T-helper 1 cell treated with Interleukin-12 subunit alpha and Interleukin-12 subunit beta and Interleukin-4 antibody, amounts not matched to agents 30 μg/mL and 1 μg/mL, for 36 hours (primary cell): ENCODE data around the gene FYB2.
"Not testable (repeated sequence)": the region's sequence is repeated elsewhere in the genome, so short reads cannot be mapped to it uniquely, and the experiment has no call there.

Experiments
- H3K27ac Mint-ChIP-seq: one replicate; pipeline ENCODE4 v1.8.0; 2021; ENCODE audit warnings: mild to moderate bottlenecking, mixed read lengths
- H3K27me3 Mint-ChIP-seq: one replicate; pipeline ENCODE4 v1.8.0; 2021; ENCODE audit warnings: low read depth, mixed read lengths
- H3K36me3 Mint-ChIP-seq: one replicate; pipeline ENCODE4 v1.8.0; 2021; ENCODE audit warnings: low read depth, mixed read lengths
- H3K4me1 Mint-ChIP-seq: one replicate; pipeline ENCODE4 v1.8.0; 2021; ENCODE audit warnings: low read depth, mixed read lengths
- H3K4me3 Mint-ChIP-seq: one replicate; pipeline ENCODE4 v1.8.0; 2021; ENCODE audit warnings: mild to moderate bottlenecking, moderate library complexity, mixed read lengths
- H3K9me3 Mint-ChIP-seq: one replicate; pipeline ENCODE4 v1.8.0; 2021; ENCODE audit warnings: mixed read lengths

Gene FYB2

GRCh38 chr1:56795870-56796269 lies 23.3 kb downstream of the FYB2 start:
- H3K27me3 Mint-ChIP-seq = no peaks in the 10 kb centered on the region

GRCh38 chr1:56790036-56790435 lies 29.2 kb downstream of the FYB2 start:
- Mint-ChIP-seq H3K36me3 (no peaks in the 10 kb centered on the region), H3K27me3 (no peaks in the 10 kb centered on the region), H3K9me3 (peaks cover 3% of the 10 kb centered on the region), H3K4me1 (no peaks in the 10 kb centered on the region), H3K4me3 (no peak overlapping the region), H3K27ac (no peak overlapping the region)

More at GRCh38 chr1:56795870-56796269, 23.3 kb downstream of the FYB2 start:
- Mint-ChIP-seq H3K36me3 (no peaks in the 10 kb centered on the region), H3K4me1 (no peaks in the 10 kb centered on the region), H3K9me3 (no peaks in the 10 kb centered on the region), H3K4me3 (no peak overlapping the region), H3K27ac (no peak overlapping the region)

GRCh38 chr1:56788588-56788987 lies 30.6 kb downstream of the FYB2 start:
- Mint-ChIP-seq H3K27ac (no peak overlapping the region), H3K27me3 (no peaks in the 10 kb centered on the region), H3K36me3 (no peaks in the 10 kb centered on the region), H3K4me3 (no peak overlapping the region), H3K9me3 (peaks cover 3% of the 10 kb centered on the region), H3K4me1 (no peaks in the 10 kb centered on the region)

- Mint-ChIP-seq H3K36me3 (no peaks in the 10 kb centered on the region), H3K4me1 (no peaks in the 10 kb centered on the region), H3K27me3 (no peaks in the 10 kb centered on the region), H3K9me3 (peaks cover 3% of the 10 kb centered on the region), H3K4me3 (no peak overlapping the region), H3K27ac (no peak overlapping the region)
These were observed 31.1 kb downstream of the FYB2 start for GRCh38 chr1:56788102-56788501.

GRCh38 chr1:56787330-56787729 lies 31.9 kb downstream of the FYB2 start:
- no peaks in the 10 kb centered on the region for H3K36me3 Mint-ChIP-seq
- H3K4me3 Mint-ChIP-seq = no peak overlapping the region
- no peaks in the 10 kb centered on the region for H3K27me3 Mint-ChIP-seq
- peaks cover 3% of the 10 kb centered on the region for H3K9me3 Mint-ChIP-seq
- no peaks in the 10 kb centered on the region for H3K4me1 Mint-ChIP-seq
- H3K27ac Mint-ChIP-seq = no peak overlapping the region

GRCh38 chr1:56782773-56783172 lies 36.4 kb downstream of the FYB2 start:
- Mint-ChIP-seq H3K27ac (no peak overlapping the region), H3K4me1 (no peaks in the 10 kb centered on the region), H3K36me3 (no peaks in the 10 kb centered on the region), H3K4me3 (no peak overlapping the region), H3K27me3 (no peaks in the 10 kb centered on the region), H3K9me3 (peaks cover 3% of the 10 kb centered on the region)

- Mint-ChIP-seq H3K27ac (no peak overlapping the region), H3K36me3 (no peaks in the 10 kb centered on the region), H3K4me3 (no peak overlapping the region), H3K9me3 (peaks cover 3% of the 10 kb centered on the region), H3K27me3 (no peaks in the 10 kb centered on the region), H3K4me1 (no peaks in the 10 kb centered on the region)
These were observed 38.4 kb downstream of the FYB2 start for GRCh38 chr1:56780826-56781225.

- Mint-ChIP-seq H3K4me3 (no peak overlapping the region), H3K27ac (no peak overlapping the region), H3K9me3 (no peaks in the 10 kb centered on the region), H3K4me1 (no peaks in the 10 kb centered on the region), H3K27me3 (no peaks in the 10 kb centered on the region), H3K36me3 (no peaks in the 10 kb centered on the region)
These were observed 39.0 kb downstream of the FYB2 start for GRCh38 chr1:56780128-56780750.

- Mint-ChIP-seq H3K27ac (no peak overlapping the region), H3K4me1 (no peaks in the 10 kb centered on the region), H3K36me3 (no peaks in the 10 kb centered on the region), H3K9me3 (no peaks in the 10 kb centered on the region), H3K27me3 (no peaks in the 10 kb centered on the region), H3K4me3 (no peak overlapping the region)
These were observed 41.2 kb downstream of the FYB2 start for GRCh38 chr1:56777972-56778371.

- H3K27me3 Mint-ChIP-seq, H3K4me3 Mint-ChIP-seq, H3K9me3 Mint-ChIP-seq, H3K4me1 Mint-ChIP-seq, H3K36me3 Mint-ChIP-seq, H3K27ac Mint-ChIP-seq: not testable (repeated sequence)
These were observed 44.5 kb downstream of the FYB2 start for GRCh38 chr1:56774732-56775131.

- Mint-ChIP-seq H3K9me3 (no peaks in the 10 kb centered on the region), H3K27ac (no peak overlapping the region), H3K4me1 (no peaks in the 10 kb centered on the region), H3K4me3 (peak overlapping the region; percentile 23), H3K27me3 (peaks cover 7% of the 10 kb centered on the region), H3K36me3 (no peaks in the 10 kb centered on the region)
These were observed 45.1 kb downstream of the FYB2 start for GRCh38 chr1:56774067-56774609.

GRCh38 chr1:56773341-56774066 lies 45.7 kb downstream of the FYB2 start:
- Mint-ChIP-seq H3K4me1 (no peaks in the 10 kb centered on the region), H3K9me3 (no peaks in the 10 kb centered on the region), H3K27ac (no peak overlapping the region), H3K36me3 (no peaks in the 10 kb centered on the region), H3K4me3 (no peak overlapping the region), H3K27me3 (peaks cover 7% of the 10 kb centered on the region)

GRCh38 chr1:56771717-56772116 lies 47.5 kb downstream of the FYB2 start:
- peaks cover 7% of the 10 kb centered on the region for H3K27me3 Mint-ChIP-seq
- H3K4me1 Mint-ChIP-seq = no peaks in the 10 kb centered on the region
- no peak overlapping the region for H3K4me3 Mint-ChIP-seq
- H3K9me3 Mint-ChIP-seq = no peaks in the 10 kb centered on the region
- no peaks in the 10 kb centered on the region for H3K36me3 Mint-ChIP-seq
- no peak overlapping the region for H3K27ac Mint-ChIP-seq

GRCh38 chr1:56758794-56759193 lies 60.4 kb downstream of the FYB2 start:
- H3K36me3 Mint-ChIP-seq = no peaks in the 10 kb centered on the region
- no peak overlapping the region for H3K27ac Mint-ChIP-seq
- no peaks in the 10 kb centered on the region for H3K4me1 Mint-ChIP-seq
- no peaks in the 10 kb centered on the region for H3K27me3 Mint-ChIP-seq
- no peak overlapping the region for H3K4me3 Mint-ChIP-seq
- no peaks in the 10 kb centered on the region for H3K9me3 Mint-ChIP-seq

- no peak overlapping the region for H3K4me3 Mint-ChIP-seq
- H3K9me3 Mint-ChIP-seq = no peaks in the 10 kb centered on the region
- no peaks in the 10 kb centered on the region for H3K36me3 Mint-ChIP-seq
- no peak overlapping the region for H3K27ac Mint-ChIP-seq
- H3K27me3 Mint-ChIP-seq = no peaks in the 10 kb centered on the region
- no peaks in the 10 kb centered on the region for H3K4me1 Mint-ChIP-seq
These were observed 61.1 kb downstream of the FYB2 start for GRCh38 chr1:56758135-56758534.
